ENCODE measurements around the gene LAMB2.

LAMB2 gene

GRCh38 chr3:49120096-49120437 is 12.8 kb downstream of the LAMB2 start:
- H3K9ac ChIP-seq (ENCODE audit: low read depth, low read length, poor library complexity, severe bottlenecking): peak overlapping the region; percentile 94
- H3K4me1 ChIP-seq (ENCODE audit: insufficient read depth, low read length, poor library complexity, severe bottlenecking): peaks cover 21% of the 10 kb centered on the region
- TF ChIP-seq EZH2phosphoT487 (IDR thresholded peaks at IDR 0.05; ENCODE audit: borderline replicate concordance) (no peak), CTCF (conservative IDR thresholded peaks at IDR 0.05; ENCODE audit: low read length) (no peak)
- H2AFZ ChIP-seq (ENCODE audit: low read length): peak overlapping the region; percentile 85; the same call in 1 of the 2 replicates
- H3F3A ChIP-seq (ENCODE audit: low read depth): peaks cover 7% of the 10 kb centered on the region
- H3K4me2 ChIP-seq (ENCODE audit: low read depth, low read length, poor library complexity, severe bottlenecking): peak overlapping the region; percentile 93
- peaks cover 36% of the 10 kb centered on the region for H3K79me2 ChIP-seq (ENCODE audit: insufficient read depth, low read length)
- H4K20me1 ChIP-seq (ENCODE audit: insufficient read depth, low read length, poor library complexity, severe bottlenecking): peaks cover 3% of the 10 kb centered on the region
- no peaks in the 10 kb centered on the region for H3K9me2 ChIP-seq (replicated peaks; ENCODE audit: low read depth, low read length)
- H3K9me3 ChIP-seq (ENCODE audit: insufficient read depth, low read depth, low read length): no peaks in the 10 kb centered on the region
- no peaks in the 10 kb centered on the region for H3K27me3 ChIP-seq (ENCODE audit: insufficient read depth, low read length, poor library complexity, severe bottlenecking)
- peak overlapping the region; percentile 86 for H3K4me3 ChIP-seq (ENCODE audit: low read length, poor library complexity, severe bottlenecking)
- peaks cover 29% of the 10 kb centered on the region; the same call in 1 of the 2 replicates for H3K36me3 ChIP-seq (ENCODE audit: insufficient read depth, low read length)

- peaks cover 7% of the 10 kb centered on the region for H3F3A ChIP-seq (ENCODE audit: low read depth)
- H3K9ac ChIP-seq (ENCODE audit: low read depth, low read length, poor library complexity, severe bottlenecking): peak overlapping the region; percentile 94
- H2AFZ ChIP-seq (ENCODE audit: low read length): no peak overlapping the region
- H3K4me3 ChIP-seq (ENCODE audit: low read length, poor library complexity, severe bottlenecking): peak overlapping the region; percentile 86
- H3K9me3 ChIP-seq (ENCODE audit: insufficient read depth, low read depth, low read length): no peaks in the 10 kb centered on the region
- peaks cover 35% of the 10 kb centered on the region; the same call in 1 of the 2 replicates for H3K36me3 ChIP-seq (ENCODE audit: insufficient read depth, low read length)
- no peaks in the 10 kb centered on the region for H3K9me2 ChIP-seq (replicated peaks; ENCODE audit: low read depth, low read length)
- H4K20me1 ChIP-seq (ENCODE audit: insufficient read depth, low read length, poor library complexity, severe bottlenecking): peaks cover 3% of the 10 kb centered on the region
- H3K4me1 ChIP-seq (ENCODE audit: insufficient read depth, low read length, poor library complexity, severe bottlenecking): peaks cover 21% of the 10 kb centered on the region
- H3K4me2 ChIP-seq (ENCODE audit: low read depth, low read length, poor library complexity, severe bottlenecking): peak overlapping the region; percentile 93
- no peaks in the 10 kb centered on the region for H3K27me3 ChIP-seq (ENCODE audit: insufficient read depth, low read length, poor library complexity, severe bottlenecking)
- no peak for TF ChIP-seq EZH2phosphoT487 (IDR thresholded peaks at IDR 0.05; ENCODE audit: borderline replicate concordance)
- no peak for TF ChIP-seq CTCF (conservative IDR thresholded peaks at IDR 0.05; ENCODE audit: low read length)
- peaks cover 36% of the 10 kb centered on the region for H3K79me2 ChIP-seq (ENCODE audit: insufficient read depth, low read length)
These were observed 13.4 kb downstream of the LAMB2 start for GRCh38 chr3:49119439-49119838.

- peaks cover 7% of the 10 kb centered on the region for H3F3A ChIP-seq (ENCODE audit: low read depth)
- H3K9me2 ChIP-seq (replicated peaks; ENCODE audit: low read depth, low read length): no peaks in the 10 kb centered on the region
- H2AFZ ChIP-seq (ENCODE audit: low read length): no peak overlapping the region
- peak overlapping the region; percentile 86 for H3K4me3 ChIP-seq (ENCODE audit: low read length, poor library complexity, severe bottlenecking)
- H3K9me3 ChIP-seq (ENCODE audit: insufficient read depth, low read depth, low read length): no peaks in the 10 kb centered on the region
- no peaks in the 10 kb centered on the region for H3K27me3 ChIP-seq (ENCODE audit: insufficient read depth, low read length, poor library complexity, severe bottlenecking)
- H3K4me2 ChIP-seq (ENCODE audit: low read depth, low read length, poor library complexity, severe bottlenecking): peak overlapping the region; percentile 93
- H3K4me1 ChIP-seq (ENCODE audit: insufficient read depth, low read length, poor library complexity, severe bottlenecking): peaks cover 21% of the 10 kb centered on the region
- TF ChIP-seq CTCF (conservative IDR thresholded peaks at IDR 0.05; ENCODE audit: low read length) (no peak), EZH2phosphoT487 (IDR thresholded peaks at IDR 0.05; ENCODE audit: borderline replicate concordance) (no peak)
- H3K9ac ChIP-seq (ENCODE audit: low read depth, low read length, poor library complexity, severe bottlenecking): peak overlapping the region; percentile 94
- H3K36me3 ChIP-seq (ENCODE audit: insufficient read depth, low read length): peaks cover 40% of the 10 kb centered on the region; the same call in 1 of the 2 replicates
- H3K79me2 ChIP-seq (ENCODE audit: insufficient read depth, low read length): peaks cover 36% of the 10 kb centered on the region
- peaks cover 3% of the 10 kb centered on the region for H4K20me1 ChIP-seq (ENCODE audit: insufficient read depth, low read length, poor library complexity, severe bottlenecking)
These were observed 13.8 kb downstream of the LAMB2 start for GRCh38 chr3:49119036-49119435.
